Activated T-cell treated with anti-CD3 and anti-CD28 coated beads, Interleukin-2, amount 50 U/mL, for 48 hours (primary cell): ENCODE data around the gene E2F3.

Experiments
- DNase-seq, 2 experiments: peaks; one replicate each; pipeline ENCODE4 v3.0.0-alpha.2; 2020

Gene E2F3

GRCh38 chr6:20538131-20538662 is 136.5 kb downstream of the E2F3 start:
- DNase-seq, result no peak

GRCh38 chr6:20538907-20539306 is 137.2 kb downstream of the E2F3 start:
- DNase-seq, result no peak

- DNase-seq, result no peak
These were observed 137.7 kb downstream of the E2F3 start for GRCh38 chr6:20539387-20539786.

- DNase-seq, result no peak
These were observed 139.0 kb downstream of the E2F3 start for GRCh38 chr6:20540683-20541082.

- DNase-seq, result no peak
These were observed 139.7 kb downstream of the E2F3 start for GRCh38 chr6:20541382-20541781.

- DNase-seq, result no peak
These were observed 141.4 kb downstream of the E2F3 start for GRCh38 chr6:20542927-20543602.
